Measurements from ENCODE around the gene PRR12.

Gene PRR12

GRCh38 chr19:49590971-49591730 is at the start of gene PRR12:
Gene PRR12 (plus strand): TSS chr19:49591182. CDS start chr19:49591655, 473 bp downstream.
- TF ChIP-seq CTCF (IDR thresholded peaks at IDR 0.05; ENCODE audit: low read length) (no peak), EZH2phosphoT487 (IDR thresholded peaks at IDR 0.05; ENCODE audit: low read length) (no peak), EZH2 (optimal IDR thresholded peaks at IDR 0.05; ENCODE audit: low read depth, low read length) (no peak)
- peaks cover 43% of the 10 kb centered on the region for H3K79me2 ChIP-seq (ENCODE audit: low read length)
- no peaks in the 10 kb centered on the region for H3K27me3 ChIP-seq (replicated peaks; ENCODE audit: insufficient read depth, low read length)
- peak within 1 kb of the TSS; percentile 94 for H3K4me3 ChIP-seq (ENCODE audit: low read length)
- peak; percentile 78 for DNase-seq
- peak within 1 kb of the TSS; percentile 100 for H3K4me2 ChIP-seq (ENCODE audit: low read depth, low read length)
- H2AFZ ChIP-seq (ENCODE audit: low read length): peak within 1 kb of the TSS; percentile 76
- no peaks in the 10 kb centered on the region for H3K9me2 ChIP-seq (replicated peaks; ENCODE audit: insufficient read depth, low read length)
- no peaks in the 10 kb centered on the region for H3K36me3 ChIP-seq (replicated peaks; ENCODE audit: insufficient read depth, low read length)
- H3K27ac ChIP-seq (ENCODE audit: low read length): peak within 1 kb of the TSS; percentile 88
- H3K4me1 ChIP-seq (ENCODE audit: low read length): peaks cover 18% of the 10 kb centered on the region
- peak within 1 kb of the TSS; percentile 90 for H3K9ac ChIP-seq (ENCODE audit: low read length)
- no peaks in the 10 kb centered on the region for H3K9me3 ChIP-seq (replicated peaks; ENCODE audit: insufficient read depth, low read length)
- peaks cover 31% of the 10 kb centered on the region for H3F3A ChIP-seq (ENCODE audit: insufficient read depth, low read length)
- H4K20me1 ChIP-seq (ENCODE audit: insufficient read depth, low read length): no peaks in the 10 kb centered on the region

- Histone ChIP-seq H3K36me3 (replicated peaks; ENCODE audit: insufficient read depth, low read length) (no peaks in the 10 kb centered on the region), H3K4me3 (ENCODE audit: low read length) (no peak overlapping the region), H3K4me2 (ENCODE audit: low read depth, low read length) (no peak overlapping the region), H3K9me2 (replicated peaks; ENCODE audit: insufficient read depth, low read length) (no peaks in the 10 kb centered on the region), H3K27ac (ENCODE audit: low read length) (no peak overlapping the region), H3K4me1 (ENCODE audit: low read length) (no peaks in the 10 kb centered on the region), H3K9ac (ENCODE audit: low read length) (no peak overlapping the region), H3K79me2 (ENCODE audit: low read length) (no peaks in the 10 kb centered on the region), H3K9me3 (replicated peaks; ENCODE audit: insufficient read depth, low read length) (no peaks in the 10 kb centered on the region), H3K27me3 (replicated peaks; ENCODE audit: insufficient read depth, low read length) (peaks cover 49% of the 10 kb centered on the region), H3F3A (ENCODE audit: insufficient read depth, low read length) (no peaks in the 10 kb centered on the region), H2AFZ (ENCODE audit: low read length) (no peak overlapping the region), H4K20me1 (ENCODE audit: insufficient read depth, low read length) (no peaks in the 10 kb centered on the region)
- no peak for TF ChIP-seq EZH2phosphoT487 (IDR thresholded peaks at IDR 0.05; ENCODE audit: low read length)
- no peak for TF ChIP-seq EZH2 (optimal IDR thresholded peaks at IDR 0.05; ENCODE audit: low read depth, low read length)
- TF ChIP-seq CTCF (IDR thresholded peaks at IDR 0.05; ENCODE audit: low read length): no peak
- no peak for DNase-seq
Observed at GRCh38 chr19:49541914-49542313, 49.1 kb upstream of the PRR12 start.

GRCh38 chr19:49542446-49542845 is 48.5 kb upstream of the PRR12 start:
- H3K4me2 ChIP-seq (ENCODE audit: low read depth, low read length): no peak overlapping the region
- no peaks in the 10 kb centered on the region for H3K36me3 ChIP-seq (replicated peaks; ENCODE audit: insufficient read depth, low read length)

More at GRCh38 chr19:49542446-49542845, 48.5 kb upstream of the PRR12 start:
- Histone ChIP-seq H3K27ac (ENCODE audit: low read length) (no peak overlapping the region), H3K9me2 (replicated peaks; ENCODE audit: insufficient read depth, low read length) (no peaks in the 10 kb centered on the region), H3K4me1 (ENCODE audit: low read length) (no peaks in the 10 kb centered on the region), H3F3A (ENCODE audit: insufficient read depth, low read length) (no peaks in the 10 kb centered on the region), H2AFZ (ENCODE audit: low read length) (no peak overlapping the region), H3K9ac (ENCODE audit: low read length) (no peak overlapping the region), H3K79me2 (ENCODE audit: low read length) (no peaks in the 10 kb centered on the region), H4K20me1 (ENCODE audit: insufficient read depth, low read length) (no peaks in the 10 kb centered on the region), H3K4me3 (ENCODE audit: low read length) (no peak overlapping the region), H3K9me3 (replicated peaks; ENCODE audit: insufficient read depth, low read length) (no peaks in the 10 kb centered on the region), H3K27me3 (replicated peaks; ENCODE audit: insufficient read depth, low read length) (peaks cover 45% of the 10 kb centered on the region)
- no peak for DNase-seq
- no peak for TF ChIP-seq EZH2 (optimal IDR thresholded peaks at IDR 0.05; ENCODE audit: low read depth, low read length)
- TF ChIP-seq EZH2phosphoT487 (IDR thresholded peaks at IDR 0.05; ENCODE audit: low read length): no peak
- TF ChIP-seq CTCF (IDR thresholded peaks at IDR 0.05; ENCODE audit: low read length): no peak
